CD4-positive, alpha-beta T cell treated with Interleukin-12 subunit alpha and Interleukin-12 subunit beta, for 1 hour (primary cell): Measurements from ENCODE around the gene ARHGEF4.

Source experiments
- DNase-seq: peaks from one replicate; pipeline ENCODE4 v3.0.0-alpha.2; 2020

ARHGEF4 gene

DNA sequence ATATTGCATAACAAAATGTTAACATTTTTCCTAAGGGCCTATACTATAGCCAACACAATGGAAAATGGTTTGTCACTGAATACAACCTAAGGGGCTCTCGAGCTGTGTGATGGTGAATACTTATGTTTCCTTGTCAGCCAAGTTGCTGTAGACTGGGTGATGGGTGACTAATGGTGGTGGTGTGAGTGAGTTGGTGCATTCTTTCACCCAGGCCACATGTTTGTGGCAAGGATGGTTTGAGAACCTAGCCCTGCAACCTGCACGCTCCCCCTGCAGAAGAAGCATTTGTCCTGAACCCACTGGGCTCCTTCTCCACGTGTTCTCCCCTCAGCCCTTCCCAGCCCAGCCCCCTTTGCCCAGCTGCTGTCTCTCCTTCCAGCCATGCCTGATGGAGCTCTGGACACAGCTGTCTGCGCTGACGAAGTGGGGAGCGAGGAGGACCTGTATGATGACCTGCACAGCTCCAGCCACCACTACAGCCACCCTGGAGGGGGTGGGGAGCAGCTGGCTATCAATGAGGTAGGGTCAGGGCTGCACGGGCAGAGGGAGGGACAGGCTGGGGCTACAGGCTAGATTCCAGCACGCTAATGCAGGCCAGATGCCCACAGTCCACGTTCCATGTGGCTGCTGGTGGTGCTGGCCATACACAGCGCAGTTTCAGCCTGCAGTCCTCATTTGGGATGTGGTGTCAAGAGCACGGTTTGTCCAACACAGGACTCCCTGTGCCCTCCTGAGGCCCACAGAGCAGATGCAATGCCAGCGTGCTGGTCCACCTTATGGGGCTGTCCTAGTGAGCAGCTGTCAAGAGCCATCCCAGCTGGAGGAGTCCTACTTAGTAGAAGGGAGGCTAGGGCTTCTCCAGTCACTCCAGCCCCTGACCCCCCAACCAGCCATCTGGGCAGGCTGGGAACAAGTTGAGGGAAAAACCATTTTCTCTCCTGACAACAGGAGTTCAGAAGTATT, 191.1 kb downstream of the ARHGEF4 start:
- DNase-seq: no peak

- DNase-seq: no peak
These were observed 193.1 kb downstream of the ARHGEF4 start for GRCh38 chr2:131029812-131030211.

DNA sequence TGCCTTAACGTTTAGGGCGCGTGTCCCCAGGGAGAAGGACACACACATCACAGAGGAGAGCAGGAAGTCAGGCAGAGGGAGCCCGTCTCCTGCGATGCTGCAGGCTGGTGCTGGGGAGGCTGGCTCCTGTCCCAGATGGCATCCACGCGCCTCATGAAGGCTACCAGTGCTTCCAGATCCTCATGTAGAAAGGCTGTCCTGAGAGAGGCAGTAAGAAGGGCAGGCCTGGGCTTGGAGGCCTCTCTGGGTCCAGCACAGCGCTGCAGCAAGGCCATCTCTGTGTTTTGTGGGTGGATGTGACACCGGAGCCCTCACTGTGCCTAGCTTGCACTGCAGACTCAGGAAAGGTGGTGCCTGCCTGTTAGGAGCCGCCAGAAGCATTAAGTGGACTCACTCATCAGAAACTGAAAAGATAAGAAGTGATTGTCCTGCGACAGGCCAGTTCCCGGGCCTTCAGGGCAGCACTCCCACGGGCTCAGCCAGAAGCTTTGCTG, 193.8 kb downstream of the ARHGEF4 start:
- DNase-seq: no peak

- DNase-seq: no peak
These were observed 194.7 kb downstream of the ARHGEF4 start for GRCh38 chr2:131031431-131031841.

DNA sequence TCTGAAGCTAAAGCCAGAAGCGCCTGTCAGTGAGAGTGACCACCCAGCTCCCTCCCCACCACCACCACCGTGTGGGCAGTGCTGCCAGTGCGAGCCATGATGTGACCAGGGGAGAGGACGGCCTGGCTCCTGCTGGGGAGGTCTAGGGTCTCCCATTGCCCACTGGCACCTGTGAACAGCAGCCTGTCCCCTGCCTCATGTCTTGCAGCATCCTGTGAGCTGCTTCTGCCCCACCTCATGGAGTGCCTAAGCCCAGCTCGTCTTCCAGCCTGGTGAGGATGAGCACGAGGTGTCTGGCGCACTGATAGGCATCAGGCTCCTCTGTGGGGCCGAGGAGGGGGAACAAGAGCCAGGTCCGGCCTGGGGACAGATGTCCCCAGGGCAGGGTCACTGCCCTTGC, 195.2 kb downstream of the ARHGEF4 start:
- DNase-seq: no peak

DNA sequence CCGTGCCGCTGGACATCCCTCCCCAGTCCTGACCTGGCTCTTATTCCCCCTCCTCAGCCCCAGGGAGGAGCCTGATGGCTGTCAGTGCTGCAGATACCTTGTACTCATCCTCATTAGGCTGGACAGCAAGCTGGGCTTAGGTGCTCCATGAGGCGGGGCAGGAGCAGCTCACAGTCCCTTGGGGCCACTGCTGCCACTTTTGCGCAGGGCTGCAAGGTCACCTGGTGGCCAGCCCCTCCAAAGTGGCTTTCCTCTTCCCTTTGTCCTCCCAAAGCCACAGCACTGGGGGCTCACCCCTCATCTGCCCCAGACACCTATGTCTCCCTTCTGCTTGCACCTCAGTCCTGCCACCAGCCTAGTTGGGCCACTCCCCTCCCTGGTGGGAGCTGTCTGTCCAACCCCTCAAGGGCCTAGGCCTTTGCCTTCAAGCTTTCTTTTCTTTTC, 195.7 kb downstream of the ARHGEF4 start:
- no peak for DNase-seq

DNA sequence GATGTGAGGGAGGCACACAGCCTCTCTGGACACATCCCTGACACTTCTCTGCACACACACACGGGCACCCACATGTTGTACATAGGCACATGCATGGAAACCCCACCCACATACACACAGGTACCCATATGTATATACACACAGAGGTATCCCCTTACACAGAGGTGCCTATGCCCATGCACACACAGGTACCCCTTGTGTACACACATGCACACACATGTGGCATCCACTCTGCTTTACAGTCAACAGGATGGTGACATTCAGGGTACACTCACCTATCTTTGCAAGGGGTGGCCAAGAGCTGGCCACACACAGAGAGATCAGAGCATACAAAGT, 197.0 kb downstream of the ARHGEF4 start:
- DNase-seq: no peak

GRCh38 chr2:131034122-131035051, 197.7 kb downstream of the ARHGEF4 start:
- no peak for DNase-seq

DNA sequence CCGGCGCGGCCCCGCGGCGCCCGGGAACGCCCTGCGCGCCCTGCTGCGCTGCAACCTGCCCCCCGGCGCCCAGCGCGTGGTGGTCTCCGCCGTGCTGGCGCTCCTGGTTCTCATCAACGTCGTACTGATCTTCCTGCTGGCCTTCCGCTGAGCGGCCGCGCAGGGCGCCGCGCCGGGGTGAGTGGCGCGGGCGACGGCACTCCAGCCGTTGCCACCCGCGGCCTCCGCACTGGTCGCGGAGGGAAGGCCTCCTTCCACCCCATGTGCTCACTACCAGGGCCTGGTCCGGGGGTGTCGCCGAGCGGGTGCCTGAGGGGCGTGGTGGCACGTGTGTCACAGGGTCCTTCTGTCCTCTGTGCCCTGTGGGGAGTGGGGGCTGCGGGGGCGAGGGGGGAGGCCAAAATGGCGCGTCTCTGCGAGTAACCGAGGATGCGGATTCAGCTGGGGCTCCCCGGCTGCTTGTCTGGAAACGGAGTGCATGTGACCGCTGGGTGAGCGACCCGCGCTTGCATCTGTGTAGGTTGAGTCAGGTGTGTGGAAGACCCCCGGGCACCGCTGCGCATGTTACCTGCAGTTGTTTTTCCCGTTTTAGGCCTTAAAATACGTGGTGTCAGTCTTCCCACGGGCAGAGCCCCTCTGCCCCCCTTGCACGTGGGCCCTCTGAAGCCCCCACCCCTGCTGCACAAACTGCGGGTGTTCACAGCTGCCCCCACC, 198.6 kb downstream of the ARHGEF4 start:
- DNase-seq: no peak

DNA sequence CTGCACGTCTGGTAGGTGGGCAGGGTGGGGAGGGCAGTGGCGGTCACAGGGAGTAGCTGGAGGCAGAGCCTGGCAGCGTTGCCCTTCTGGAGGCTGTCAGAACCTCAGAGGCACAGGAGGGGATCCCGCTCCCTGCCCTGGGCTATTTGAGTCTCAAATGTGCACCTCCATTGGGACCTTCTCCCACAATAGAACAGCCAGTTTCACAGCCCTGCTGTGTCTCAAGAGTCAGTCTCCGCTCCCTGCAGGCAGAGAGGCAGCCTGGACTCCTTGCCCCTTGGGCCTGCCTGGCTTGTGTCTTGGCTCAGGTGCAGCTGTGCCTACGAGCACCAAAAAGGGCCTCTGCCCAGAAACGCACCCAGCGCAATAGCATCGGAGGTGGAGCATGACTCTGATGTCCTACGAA, 199.1 kb downstream of the ARHGEF4 start:
- DNase-seq: no peak

- DNase-seq: no peak
These were observed 199.6 kb downstream of the ARHGEF4 start for GRCh38 chr2:131036269-131036668.

- no peak for DNase-seq
These were observed 200.1 kb downstream of the ARHGEF4 start for GRCh38 chr2:131036696-131037397.

DNA sequence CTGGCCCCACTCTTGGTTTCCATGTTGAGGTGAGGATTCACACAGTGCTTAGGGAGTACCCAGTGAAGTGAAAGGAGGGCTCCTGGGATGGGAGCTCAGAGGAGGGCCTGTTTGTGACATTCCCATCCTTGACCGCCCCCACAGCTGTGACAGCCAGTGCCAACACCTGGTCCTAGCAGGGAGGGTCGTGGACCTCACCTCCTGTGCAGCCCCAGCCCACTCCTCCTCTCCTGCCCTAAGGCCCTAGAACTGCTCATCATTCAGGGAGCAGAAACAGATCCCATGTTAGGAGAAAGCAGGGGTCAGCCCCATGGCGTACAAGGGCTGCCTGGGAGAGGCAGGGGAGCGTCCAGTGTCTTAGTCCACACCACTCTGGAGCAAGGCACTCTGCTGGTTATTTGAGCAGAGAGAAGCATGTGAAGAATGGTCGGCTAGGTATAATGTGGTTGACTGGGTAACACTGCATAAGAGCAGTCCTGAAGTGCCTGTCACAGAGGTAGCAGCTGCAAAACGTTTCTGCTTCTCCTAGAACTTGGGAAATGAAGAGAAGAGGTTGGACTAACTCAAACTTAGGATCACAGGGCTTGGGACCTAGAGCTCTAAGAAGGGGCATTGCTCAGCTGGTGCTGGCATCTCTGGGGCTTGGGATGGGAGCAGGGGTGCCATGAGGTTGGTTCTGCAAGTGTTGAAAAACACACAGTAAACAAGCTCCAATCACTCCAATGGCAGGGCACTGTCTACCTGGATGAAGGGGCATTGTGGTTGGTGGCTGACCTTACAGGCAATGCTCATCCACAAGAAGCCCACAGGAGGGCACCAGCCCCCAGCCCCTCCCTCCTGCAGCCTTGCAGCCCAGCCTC, 200.9 kb downstream of the ARHGEF4 start:
- DNase-seq: no peak

- DNase-seq: no peak
These were observed 201.8 kb downstream of the ARHGEF4 start for GRCh38 chr2:131038258-131039100.

DNA sequence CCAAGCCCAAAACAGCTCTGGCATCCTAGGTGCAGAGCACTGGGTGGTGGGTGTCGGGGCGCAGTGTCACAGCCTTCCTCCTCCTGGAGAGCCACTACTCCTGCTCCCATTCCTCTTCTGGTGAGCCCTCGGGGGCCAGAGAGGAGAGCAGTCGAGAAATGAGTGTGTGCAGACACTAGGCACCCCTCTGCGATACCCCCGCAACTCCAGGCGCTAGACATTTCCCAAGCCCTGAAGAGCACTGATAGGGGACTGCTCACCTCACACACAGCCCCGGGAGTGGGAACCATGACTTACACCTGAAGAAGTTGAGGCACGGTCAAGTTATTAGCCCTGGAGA, 202.4 kb downstream of the ARHGEF4 start:
- no peak for DNase-seq

DNA sequence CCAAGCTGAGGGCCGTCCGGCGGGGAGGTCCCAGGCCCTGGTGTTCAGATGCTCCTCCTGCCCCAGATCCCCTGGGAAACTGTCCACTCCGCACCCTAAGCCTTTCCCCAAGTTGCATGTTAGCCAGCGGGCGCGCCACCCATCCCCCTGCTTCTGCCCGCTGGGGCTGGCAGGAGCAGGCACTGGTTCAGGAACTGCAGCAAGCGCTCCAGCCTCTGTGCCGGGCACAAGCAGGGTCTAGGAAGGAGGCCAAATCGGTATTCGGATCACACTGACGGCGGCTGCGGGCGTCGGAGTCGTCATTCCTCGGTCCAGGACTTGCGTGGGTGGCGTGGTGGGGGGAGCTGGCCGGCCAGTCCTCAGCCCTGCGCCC, 202.8 kb downstream of the ARHGEF4 start:
- no peak for DNase-seq

GRCh38 chr2:131039908-131040660, 203.4 kb downstream of the ARHGEF4 start:
- DNase-seq: peak; percentile 32

DNA sequence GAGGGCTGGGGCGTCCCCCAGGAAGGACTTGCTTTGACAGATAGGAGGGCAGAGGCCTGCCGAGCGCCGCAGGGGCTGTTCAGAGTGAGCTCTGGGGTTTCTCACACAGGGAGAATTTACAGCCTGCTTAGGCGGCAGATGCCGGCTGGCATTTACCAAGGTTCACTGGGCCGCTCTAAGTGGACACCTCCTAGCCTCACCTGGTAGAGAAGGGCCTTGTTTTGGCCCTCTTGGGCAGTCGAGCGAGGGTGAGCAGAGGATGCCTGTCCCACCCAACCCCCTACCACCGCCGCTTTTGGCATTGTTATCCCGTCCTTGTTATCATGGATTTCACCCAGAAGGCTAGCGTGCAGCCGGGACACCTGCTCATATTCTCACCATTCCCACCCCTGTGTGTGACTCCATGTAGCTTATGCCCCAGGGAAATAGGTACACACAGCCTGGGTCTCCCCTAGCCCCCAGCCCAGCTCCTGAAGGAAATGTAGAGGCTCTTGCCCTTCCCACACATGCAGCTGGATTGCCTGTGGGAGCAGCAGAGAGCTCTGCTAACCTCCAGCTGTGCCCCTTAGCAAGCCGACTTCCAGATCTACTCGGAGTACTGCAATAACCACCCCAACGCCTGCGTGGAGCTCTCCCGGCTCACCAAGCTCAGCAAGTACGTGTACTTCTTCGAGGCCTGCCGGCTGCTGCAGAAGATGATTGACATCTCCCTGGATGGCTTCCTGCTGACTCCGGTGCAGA, 204.1 kb downstream of the ARHGEF4 start:
- peak; percentile 7 for DNase-seq
